Activated T-helper 9 cell treated with anti-CD3 and anti-CD28 coated beads, Interleukin-2, amount 50 U/mL, for 16 hours (primary cell): ENCODE measurements around the gene AGGF1.
"Not testable (repeated sequence)": the region's sequence is repeated elsewhere in the genome, so short reads cannot be mapped to it uniquely, and the experiment has no call there.

Experiments used
- DNase-seq: peaks from one replicate; pipeline ENCODE4 v3.0.0-alpha.2; 2020; ENCODE audit warnings: low read depth

The AGGF1 gene

DNA sequence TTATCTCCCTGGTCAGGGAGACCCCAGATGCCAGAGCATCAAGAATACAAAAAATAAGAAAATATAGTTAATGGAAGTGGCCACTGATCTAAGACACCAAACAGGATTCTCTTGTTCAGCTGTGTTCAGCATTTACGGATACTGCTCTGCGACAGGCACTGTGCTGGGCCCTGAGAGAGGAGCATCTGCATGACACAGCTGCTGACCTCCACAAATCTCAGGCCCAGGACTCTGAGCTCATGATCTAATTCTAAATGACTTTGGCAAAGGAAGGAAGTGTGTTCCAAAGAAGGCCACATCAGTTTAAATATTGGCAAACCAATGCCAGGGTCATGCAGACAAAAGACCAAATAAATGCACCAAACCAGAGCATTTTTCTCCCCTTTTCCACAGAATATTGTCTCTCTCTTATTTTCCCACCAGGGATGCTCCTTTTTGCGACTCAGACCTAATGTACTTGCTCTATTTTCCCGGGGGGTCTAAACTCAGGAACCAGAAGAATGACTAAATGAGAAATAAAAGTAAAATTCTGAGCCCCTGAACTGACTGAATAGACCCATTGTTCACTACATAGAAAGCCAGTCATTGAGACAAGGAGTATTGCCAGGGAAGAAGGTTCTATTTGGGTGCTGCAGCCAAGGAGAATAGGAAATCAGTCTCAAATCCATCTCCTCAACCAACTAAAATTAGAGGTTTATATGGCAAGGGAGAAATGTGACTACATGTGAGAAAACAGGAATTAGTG is 1.4 kb upstream of the AGGF1 start:
- DNase-seq: no peak

DNA sequence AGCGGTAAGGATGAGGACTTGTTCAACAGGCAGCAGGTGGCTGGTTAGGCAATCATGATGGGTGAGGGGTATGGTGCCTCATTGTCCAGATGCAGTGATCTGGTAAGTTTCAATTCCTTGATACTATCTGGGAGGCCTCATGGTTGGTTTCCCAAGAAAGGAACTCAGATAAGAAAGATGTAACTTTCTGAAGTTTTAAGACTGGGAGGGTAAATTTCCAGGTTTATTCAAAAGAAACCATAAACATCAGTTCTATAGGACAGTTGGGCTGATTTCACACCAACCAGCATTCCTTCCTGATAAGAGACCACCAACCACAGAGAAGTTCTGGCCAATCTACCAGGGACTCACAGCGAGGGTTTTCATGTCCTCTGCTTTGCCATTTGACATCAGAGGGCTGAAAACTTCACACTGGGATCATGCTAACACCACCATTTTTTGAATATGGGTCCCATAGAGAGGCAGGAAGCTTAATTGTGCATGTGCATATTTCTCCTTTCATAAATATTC is 773 bp upstream of the AGGF1 start:
- DNase-seq: no peak

DNA sequence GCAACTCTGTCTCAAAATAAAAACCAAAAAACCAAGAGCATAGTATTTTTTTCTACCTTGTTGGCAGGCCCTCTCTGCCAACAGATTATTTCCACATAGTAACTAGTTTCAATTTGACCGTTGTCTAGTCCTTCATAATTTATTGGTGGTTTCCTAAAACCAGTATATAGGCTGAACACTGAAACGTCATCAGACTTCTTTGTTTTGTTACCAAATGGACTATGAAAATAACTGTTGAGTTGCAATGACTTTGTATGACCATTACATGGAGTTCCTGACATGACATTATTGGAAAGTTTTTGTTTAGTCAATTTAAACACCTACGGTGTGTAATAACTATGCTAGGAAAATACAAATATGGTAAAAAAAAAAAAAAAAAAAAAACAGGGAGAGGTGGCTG is 1.7 kb downstream of the AGGF1 start:
- DNase-seq: no peak

DNA sequence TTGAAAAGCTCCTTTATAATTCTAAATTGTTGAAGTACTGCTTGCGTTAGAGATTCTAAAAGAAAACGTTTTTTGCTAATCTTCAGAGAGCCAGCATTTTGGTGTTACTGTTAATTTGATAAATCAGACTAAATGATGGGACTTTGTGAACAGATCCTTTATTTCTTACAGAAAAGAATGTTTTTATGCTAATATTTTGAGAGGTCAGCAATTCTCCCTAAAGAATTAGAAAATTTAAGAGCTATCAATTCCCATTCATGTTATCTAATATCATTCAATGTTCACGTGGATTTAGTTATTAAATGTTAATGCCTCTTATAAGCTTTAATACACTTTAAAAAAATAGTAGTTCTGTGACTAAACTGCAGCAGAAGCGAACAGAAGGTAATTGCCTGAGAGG is 2.4 kb downstream of the AGGF1 start:
- DNase-seq: no peak

DNA sequence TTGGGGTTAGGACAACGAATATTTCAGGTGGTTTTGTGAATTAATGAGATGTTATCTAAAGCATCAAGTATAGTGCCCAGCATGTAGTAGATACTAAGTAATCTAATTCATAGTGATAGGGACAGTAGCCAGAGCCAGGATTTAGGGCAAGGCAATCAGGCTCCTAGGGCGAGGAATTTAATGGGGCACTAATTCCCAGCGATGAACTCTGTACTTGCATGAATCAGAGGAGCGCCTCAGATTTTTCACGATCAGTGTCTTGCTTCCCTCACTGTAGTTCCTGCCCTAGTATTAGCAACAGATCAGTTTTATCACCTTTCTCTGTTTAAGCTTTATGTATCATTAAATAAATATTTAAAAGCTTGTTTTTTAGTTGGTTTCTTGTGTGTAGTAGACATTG is 3.1 kb downstream of the AGGF1 start:
- DNase-seq: no peak

DNA sequence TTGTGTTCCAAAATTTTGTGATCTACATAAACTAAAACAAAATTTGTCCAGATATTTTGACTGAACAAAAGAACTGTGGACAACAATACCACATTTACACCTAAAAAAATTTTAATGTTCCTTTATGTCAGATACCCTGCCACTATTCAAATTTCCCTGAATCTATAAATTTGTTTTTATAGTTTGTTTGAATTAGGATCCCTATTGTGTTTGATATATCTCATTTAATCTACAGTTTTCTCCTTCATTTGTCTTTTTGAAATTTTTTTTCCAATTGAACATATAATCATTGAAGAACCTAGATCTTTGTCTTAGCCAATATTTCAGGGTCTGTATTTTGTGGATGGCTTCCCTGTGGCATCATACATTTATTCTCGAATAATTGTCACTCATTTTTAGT is 5.7 kb downstream of the AGGF1 start:
- DNase-seq: no peak

DNA sequence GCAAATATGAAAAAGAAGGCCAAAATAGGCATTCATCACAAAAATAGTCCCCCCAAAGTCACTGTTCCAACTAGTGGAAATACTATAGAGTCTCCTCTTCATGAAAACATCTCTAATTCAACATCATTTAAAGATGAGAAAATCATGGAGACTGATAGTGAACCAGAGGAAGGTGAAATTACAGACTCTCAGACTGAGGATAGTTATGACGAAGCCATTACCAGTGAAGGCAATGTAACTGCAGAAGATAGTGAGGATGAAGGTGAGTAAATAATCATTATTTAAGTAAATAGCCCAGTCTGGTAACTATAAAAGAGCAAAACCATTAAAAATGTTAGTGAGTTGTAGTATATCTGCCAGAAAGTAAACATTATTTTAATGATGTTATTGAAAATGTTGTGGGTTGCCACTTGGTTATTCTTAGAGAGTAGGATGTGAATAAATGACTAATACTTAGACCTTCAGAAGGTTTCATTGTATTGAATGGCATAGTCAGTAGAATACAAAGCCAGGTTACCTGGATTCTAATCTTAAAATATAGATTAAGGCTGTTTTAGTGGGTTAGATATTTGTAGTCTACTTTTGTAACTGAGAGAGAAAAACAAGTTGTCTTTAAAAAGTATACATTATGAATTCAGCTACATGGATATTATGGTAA is 16.3 kb downstream of the AGGF1 start:
- DNase-seq: no peak

DNA sequence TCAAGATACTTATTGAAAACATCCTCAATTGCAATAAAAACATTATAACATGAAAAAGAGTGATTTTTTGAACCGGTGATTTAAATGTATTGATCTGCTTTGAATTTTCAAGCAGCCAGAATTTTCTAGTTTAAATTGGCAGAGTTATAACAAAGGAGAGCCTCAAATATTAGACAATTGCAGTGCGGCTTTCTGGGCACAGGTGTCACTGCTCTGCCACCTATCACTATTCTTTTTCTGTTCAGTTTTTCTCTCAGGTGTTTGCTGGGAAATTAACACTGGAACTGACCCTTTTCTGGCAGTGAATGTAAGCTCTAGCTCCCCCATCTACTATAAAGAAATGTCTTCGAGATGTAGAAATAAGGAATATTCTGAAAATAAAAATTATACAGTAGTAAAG is 33.8 kb downstream of the AGGF1 start:
- DNase-seq: no peak

DNA sequence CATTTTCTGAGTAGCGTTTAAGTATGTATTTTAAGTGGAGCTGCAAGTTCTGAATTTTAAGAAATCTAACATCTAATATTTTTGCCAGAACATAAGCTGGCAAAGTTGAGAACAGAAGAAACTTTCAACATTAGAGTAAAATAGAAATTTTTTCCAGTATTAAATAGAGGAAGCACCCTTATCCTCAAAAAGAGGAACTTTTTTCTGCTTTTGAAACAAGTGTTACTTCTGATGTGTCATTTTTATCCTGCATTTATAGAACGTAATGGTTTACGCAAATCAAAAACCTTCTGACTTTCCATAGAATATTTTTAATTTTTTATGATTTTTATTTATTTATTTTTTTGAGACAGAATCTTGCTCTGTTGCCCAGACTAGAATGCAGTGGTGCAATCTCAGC is 35.1 kb downstream of the AGGF1 start:
- DNase-seq: no peak

DNA sequence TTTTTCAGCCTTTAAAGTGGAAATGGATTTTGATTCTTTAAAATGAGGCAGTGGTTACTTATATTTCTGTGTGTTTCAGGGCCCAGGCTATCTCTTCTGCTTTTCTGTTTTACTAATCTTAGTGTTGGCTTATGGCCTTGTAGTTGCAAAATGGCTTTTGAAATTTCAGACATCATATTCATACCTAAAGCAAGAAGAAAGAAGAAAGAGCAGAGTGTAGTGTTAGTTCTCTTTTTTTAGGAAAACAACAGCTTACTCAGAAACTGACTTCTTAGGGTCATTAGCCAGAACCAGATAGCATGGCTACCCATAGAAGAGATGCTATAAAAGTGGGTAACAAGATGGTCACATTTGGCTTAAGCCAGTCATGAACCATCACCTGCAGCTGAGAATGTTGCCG is 36.0 kb downstream of the AGGF1 start:
- DNase-seq: no peak

DNA sequence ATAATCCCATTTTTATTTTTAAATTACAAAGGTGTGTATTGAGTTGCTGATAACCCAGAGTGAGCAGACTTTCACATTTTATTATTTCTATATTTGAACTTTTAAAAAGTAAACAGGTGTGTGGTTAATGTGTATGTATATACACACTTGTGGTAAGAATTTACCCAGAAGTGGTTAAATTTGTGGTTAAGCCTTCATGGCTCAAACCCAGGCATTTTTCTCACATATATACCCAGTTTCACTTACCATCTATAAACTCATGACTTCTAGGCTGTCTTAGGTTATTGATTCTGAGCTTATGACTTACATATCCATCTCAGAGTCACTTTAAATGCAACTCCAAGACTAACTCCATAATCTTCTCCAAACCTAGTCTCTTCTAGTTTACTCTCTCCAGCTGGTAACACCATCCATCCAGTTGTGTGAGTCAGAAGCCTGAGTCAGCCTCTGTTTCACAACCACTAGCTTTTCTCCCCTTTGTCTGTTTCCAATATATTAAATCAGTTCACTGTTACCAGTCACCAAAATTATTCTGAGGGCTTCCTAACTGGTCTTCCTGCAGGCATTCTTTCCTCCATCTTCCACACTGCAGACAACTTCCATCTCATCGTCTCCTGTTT is 36.7 kb downstream of the AGGF1 start:
- no peak for DNase-seq

DNA sequence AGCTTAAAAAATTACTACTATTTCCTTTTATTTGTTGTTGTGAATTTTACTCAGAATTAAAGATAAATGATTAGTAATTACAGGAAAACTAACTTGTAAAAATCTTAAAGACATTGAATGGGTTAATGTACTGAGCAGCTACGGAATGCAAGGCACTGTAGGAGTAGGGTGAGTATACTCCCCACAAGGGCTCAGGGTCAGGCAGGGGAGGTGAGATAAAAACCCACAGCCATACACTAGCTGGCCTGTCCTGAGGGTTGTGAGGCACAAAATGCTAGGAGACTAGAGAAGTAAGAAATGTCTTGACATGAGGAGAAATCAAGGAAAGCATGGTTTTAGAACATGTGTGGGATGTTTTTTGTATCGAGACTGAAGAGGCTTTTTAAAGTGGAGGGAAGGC is 43.5 kb downstream of the AGGF1 start:
- DNase-seq: no peak

DNA sequence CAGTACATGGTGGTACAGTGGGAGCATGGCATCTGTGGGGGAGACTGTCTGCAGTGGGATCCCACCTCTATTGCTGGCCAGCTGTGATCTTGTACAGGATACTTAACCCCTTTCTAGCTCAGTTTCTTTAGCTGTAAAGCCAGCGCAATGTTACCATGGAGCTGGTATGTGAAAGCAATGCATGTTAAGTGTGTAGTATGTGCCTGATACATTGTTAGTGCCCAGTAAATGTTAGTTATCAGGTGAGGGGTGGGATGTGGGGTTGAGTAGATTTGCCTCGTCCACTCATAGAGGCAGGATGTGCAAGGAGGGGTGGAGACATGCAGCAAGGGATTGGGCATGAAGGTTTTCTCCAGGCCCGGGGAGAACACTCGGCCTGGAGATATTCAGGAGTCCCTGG is 44.5 kb downstream of the AGGF1 start:
- no peak for DNase-seq

DNA sequence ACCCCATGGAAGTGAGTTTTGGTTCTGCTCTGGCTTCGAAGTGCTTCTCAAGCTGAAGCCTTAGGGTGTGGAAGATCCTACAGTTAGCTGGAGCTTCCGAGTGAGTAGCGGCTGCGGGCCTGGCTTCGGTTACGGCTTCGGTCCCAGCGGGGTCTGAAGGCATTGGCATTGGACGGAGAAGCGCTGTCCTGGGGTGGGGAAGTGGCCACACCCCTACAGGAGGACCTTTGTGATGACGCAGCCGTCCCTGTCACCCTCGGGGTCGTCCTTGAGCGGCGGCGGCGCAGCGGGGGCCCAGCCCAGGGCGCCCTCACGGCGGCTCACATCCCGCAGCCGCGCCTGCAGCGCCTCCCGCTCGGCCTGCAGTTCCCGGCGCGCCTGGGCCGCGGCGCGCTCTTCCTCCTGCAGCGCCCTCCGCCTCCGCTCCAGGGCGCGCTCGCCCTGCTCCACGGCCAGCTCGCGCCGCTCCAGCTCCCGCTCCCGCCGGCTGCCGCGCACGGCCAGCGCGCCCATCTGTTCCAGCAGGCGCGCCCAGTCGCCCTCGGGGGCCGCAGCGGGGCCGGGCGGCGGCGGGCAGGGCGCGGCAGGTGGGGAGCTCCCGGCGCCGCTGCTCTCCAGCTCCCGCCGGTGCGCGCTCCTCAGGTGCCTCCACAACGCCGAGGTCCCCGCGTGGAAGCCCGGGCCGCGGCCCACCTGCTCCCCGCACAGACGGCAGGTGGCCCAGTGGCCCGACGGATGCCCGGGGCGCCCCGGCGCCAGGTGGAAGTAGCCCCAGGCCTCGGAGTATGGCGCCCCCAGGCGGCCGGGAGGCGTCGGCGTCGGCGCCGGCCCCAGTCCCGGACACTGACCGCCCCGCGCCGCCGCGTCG is 47.0 kb downstream of the AGGF1 start:
- DNase-seq: peak; percentile 28

DNA sequence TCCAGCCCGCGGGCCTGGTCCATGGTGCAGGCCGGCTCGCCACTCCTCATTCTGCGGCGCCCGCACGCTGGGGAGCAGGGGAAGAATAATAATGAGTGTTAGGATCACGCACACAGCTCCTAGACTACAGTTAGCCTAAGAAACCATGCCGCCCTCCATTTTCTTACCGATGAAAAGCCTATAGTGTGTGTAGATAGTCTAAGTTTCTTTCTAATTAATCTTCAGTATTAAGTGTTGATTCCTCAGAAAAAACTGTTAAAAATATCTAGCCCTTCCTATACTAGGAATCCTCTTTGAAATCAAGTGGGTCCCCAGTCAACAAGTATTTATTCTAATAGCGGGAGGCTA is 47.6 kb downstream of the AGGF1 start:
- no peak for DNase-seq

DNA sequence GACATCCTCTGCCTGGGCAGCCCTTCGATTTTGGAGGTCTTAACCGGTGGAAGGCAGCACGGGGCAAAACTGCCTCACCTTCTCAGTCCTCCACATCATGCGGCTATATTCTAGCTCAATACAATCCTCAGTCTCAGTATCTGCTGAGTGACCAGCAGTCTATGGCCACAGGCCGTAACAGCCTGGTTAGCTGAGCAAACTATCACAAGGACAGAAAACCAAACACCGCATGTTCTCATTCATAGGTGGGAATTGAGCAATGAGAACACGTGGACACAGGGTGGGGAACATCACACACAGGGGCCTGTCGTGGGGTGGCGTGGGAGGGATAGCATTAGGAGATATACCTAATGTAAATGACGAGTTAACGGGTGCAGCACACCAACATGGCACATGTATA is 50.3 kb downstream of the AGGF1 start:
- not testable (repeated sequence) for DNase-seq

DNA sequence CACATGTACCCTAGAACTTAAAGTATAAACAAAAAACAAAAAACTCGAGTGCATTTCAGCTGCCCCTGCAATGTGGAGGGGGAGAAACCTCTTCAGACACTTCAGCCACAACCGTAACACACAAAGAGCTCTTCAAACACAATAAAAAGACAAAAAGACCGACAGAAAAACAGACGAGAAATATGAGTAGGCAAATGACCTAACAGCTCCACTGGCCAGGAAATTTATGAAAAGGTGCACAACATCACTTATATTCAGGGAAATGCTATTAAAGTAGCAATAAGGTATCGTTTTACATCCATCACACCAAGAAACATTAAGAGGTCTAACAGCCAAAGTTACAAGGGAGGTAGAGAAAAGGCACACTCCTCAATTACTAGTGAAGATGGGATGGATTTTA is 50.7 kb downstream of the AGGF1 start:
- no peak for DNase-seq

DNA sequence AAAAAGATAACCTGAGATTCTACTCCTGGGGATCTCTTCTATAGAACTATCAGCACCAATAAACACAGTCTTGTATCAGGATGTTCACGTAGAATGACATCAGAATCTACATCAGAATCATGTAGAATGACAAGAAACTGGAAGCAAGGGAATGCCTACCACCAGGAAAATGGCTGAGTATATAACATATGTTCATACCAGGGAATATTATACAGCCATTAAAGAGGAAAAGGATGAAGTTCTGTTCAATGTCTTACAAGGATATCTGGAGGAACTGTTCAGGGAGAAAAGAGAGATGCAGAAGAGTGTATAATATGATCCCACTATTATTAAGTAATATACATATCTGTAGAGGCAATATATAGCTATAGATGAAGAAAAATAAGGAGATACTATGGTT is 52.1 kb downstream of the AGGF1 start:
- no peak for DNase-seq

DNA sequence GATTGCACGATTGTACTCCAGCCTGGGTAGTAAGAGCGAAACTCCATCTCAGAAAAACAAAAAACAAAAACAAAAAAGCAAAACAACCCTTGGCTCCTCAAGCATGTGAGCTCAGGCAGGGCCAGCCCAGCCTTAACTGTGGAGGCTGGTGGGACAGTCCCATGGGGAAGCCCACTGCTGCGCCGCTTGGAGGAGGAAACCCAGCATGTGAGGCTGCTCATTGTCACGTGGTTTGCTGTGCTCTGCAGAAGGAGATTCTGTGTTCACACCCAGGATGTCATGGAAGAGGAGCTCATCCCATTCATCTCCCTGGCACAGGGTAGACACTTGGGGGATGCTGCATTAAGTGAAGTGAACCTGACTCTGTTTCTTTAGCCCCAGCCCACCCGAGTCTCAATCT is 52.9 kb downstream of the AGGF1 start:
- no peak for DNase-seq

DNA sequence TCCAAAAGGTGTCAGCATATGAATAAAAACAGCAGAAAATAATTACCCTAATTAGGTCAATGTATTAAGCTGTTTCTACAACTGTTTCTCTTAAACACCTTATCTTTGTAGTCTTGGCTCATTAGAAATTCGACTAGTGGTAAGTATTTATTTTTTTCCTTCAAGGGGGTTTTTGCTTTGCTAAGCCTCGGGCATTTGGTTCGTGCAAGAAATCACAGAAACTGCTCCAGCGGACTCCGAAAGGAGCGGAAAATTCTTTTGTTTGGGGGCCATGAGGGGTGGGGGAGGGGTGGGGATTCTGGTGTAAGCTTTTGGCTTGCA is 56.1 kb downstream of the AGGF1 start:
- DNase-seq: no peak

DNA sequence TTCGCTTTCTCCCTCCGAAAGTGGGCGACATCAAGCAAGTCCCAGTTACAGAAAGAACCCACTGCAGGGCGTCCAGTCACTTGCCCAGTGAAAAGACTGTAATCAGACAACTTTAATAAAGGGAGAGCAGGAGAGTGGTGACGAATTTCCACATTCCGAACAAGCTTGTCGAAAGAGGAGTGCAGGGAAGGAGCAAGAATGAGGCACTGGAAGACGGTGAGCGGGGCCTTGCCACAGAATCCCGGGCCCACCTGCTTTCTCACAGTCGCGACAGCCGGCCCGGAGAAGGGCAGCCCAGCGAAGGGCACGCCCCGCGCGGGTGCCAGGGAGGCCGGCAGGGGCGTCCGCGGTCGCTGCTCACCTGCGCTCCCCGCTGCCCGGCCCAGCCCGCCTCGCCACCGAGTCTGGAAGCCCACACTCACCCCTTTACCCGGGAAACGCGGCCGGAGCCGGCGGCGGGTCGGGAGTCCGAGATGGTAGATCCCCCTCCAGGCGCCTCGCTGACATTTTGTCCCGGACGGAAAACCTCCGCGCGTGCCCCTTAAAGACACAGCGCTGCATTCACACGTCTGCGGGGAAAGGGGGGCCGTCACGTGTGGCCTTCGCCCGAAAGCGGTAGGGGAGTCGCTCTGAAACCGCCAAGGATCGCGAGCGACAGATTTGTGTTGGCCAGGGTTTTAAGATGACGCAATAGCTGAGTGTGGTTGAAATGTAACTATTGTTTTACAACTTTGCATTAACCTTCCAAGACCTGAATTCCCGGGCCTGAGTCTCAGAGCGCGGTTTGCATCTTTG is 56.7 kb downstream of the AGGF1 start, which contains the start of gene ZBED3:
ZBED3 (minus strand) TSS at position 597 of the 795 bp plus-strand sequence. CDS start 9,407 bp downstream, outside the sequence.
- DNase-seq: peak; percentile 22
